Fibroblast of the aortic adventitia (primary cell): ENCODE measurements around the gene SMOC2. TPM values are rescaled to one million over a fixed set of nuclear protein-coding genes. Genes with fewer than 3 reads are reported as not detected.

ENCODE experiments used
- DNase-seq: peaks from one replicate; pipeline ENCODE4 v3.0.0-alpha.2; 2010; ENCODE audit warnings: low read depth
- H3K4me3 ChIP-seq: 2 replicates; pipeline ENCODE4 v1.5.1; 2011; ENCODE audit warnings: low read depth, mild to moderate bottlenecking, control low read depth, low read length, moderate library complexity
- total RNA-seq: library from RNA; depleted of rRNA; stranded (reverse); fragments of >200 nt; gene quantifications from 2 replicates; pipeline ENCODE4 v1.2.3, GENCODE V29; 2012; ENCODE audit warnings: low replicate concordance
- TF ChIP-seq, protein P1 (sequence below): IDR thresholded peaks from 2 replicates; pipeline ENCODE4 v1.5.1; 2011; ENCODE audit warnings: mild to moderate bottlenecking, low read length, control low read depth, inconsistent platforms; ENCODE audit not compliant: insufficient read depth

SMOC2 gene
- total RNA-seq, 1 donor, result 0.09 TPM

- TF ChIP-seq, protein P1, sequence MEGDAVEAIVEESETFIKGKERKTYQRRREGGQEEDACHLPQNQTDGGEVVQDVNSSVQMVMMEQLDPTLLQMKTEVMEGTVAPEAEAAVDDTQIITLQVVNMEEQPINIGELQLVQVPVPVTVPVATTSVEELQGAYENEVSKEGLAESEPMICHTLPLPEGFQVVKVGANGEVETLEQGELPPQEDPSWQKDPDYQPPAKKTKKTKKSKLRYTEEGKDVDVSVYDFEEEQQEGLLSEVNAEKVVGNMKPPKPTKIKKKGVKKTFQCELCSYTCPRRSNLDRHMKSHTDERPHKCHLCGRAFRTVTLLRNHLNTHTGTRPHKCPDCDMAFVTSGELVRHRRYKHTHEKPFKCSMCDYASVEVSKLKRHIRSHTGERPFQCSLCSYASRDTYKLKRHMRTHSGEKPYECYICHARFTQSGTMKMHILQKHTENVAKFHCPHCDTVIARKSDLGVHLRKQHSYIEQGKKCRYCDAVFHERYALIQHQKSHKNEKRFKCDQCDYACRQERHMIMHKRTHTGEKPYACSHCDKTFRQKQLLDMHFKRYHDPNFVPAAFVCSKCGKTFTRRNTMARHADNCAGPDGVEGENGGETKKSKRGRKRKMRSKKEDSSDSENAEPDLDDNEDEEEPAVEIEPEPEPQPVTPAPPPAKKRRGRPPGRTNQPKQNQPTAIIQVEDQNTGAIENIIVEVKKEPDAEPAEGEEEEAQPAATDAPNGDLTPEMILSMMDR, result no peak
- no peak for DNase-seq
- no peak overlapping the region for H3K4me3 ChIP-seq
These were observed 273.7 kb downstream of the SMOC2 start for GRCh38 chr6:168714547-168715260.

DNA sequence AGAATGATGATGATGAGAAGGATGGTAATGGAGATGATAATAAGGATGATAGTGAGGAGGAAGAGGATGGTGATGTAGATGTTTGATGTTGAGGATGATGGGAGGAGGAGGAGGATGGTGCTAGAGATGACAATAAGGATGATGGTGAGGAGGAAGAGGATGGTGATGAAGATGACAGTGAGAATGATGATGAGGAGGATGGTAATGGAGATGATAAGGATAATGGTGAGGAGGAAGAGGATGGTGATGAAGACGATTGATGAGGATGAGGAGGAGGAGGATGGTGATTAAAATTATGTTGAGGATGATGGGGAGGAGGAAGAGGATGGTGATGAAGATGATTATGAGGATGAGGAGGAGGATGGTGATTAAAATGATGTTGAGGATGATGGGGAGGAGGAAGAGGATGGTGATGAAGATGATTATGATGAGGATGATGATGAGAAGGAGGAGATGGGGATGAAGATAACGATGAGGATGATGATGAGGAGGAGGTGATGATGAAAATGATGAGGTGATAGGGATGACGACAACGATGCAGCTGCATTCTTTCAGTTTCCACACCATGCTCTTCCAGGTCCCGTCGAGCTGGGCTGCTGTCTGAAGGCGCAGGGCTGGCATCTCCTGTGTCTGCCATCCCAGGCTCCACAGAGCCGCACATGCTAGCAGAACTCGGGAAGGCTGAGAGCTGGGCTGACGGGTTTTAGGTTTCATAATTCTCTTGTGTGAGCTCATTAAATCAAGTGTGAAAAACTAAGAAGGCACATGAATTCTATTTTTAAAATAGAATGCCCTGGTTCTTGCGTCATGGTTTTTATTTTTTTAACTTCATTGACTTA, 274.9 kb downstream of the SMOC2 start:
- no peak for DNase-seq
- TF ChIP-seq, protein P1, result no peak
- H3K4me3 ChIP-seq, result no peak overlapping the region

DNA sequence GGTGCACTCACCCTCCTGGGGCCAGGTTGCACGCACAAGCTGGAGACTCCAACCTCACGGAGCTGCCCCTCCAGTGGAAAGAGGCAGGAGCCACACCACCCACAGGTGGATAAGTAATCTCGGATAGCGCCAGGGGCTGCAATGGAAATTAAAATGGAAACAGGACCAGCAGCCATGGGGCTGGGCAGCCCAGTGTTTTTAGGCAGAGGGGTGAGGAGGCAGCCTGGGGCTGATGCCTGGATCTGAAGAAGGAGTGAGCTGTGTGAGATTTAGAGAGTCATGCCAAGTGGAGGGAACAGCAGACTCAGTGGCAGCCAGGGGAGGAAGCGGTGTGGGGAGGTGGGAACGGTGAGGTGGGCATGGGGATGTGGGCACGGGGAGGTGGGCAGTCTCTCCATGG, 275.6 kb downstream of the SMOC2 start:
- H3K4me3 ChIP-seq, result no peak overlapping the region
- no peak for DNase-seq
- TF ChIP-seq, protein P1, result no peak

GRCh38 chr6:168717491-168717890, 276.5 kb downstream of the SMOC2 start:
- TF ChIP-seq, protein P1, result no peak
- no peak for DNase-seq
- H3K4me3 ChIP-seq, result no peak overlapping the region

Other genes with a start within 250 kb of the SMOC2 start
- 0.27 and 0.98 TPM in 2 replicates for gene DACT2, start 121.4 kb upstream of the SMOC2 start, total RNA-seq